ENCODE results near the gene TMEM125.

Gene TMEM125

GRCh38 chr1:43232482-43232881 is 37.3 kb upstream of the TMEM125 start:
- Histone ChIP-seq H3K36me3 (ENCODE audit: low read depth) (no peaks in the 10 kb centered on the region), H3K4me3 (ENCODE audit: severe bottlenecking) (no peak overlapping the region), H3K27me3 (ENCODE audit: insufficient read depth, poor library complexity, severe bottlenecking) (no peaks in the 10 kb centered on the region), H3K9me3 (ENCODE audit: severe bottlenecking) (no peaks in the 10 kb centered on the region), H3K4me1 (ENCODE audit: insufficient read depth, poor library complexity, severe bottlenecking) (peaks cover 10% of the 10 kb centered on the region), H3K27ac (ENCODE audit: poor library complexity, severe bottlenecking) (no peak overlapping the region)
- DNase-seq (ENCODE audit: low spot score) (no peak), ATAC-seq (ENCODE audit: low read depth) (no peak)
- no peak for TF ChIP-seq CTCF (IDR thresholded peaks at IDR 0.05; ENCODE audit: poor library complexity, severe bottlenecking)

GRCh38 chr1:43233631-43234030 is 36.2 kb upstream of the TMEM125 start:
- ATAC-seq (ENCODE audit: low read depth) (no peak), DNase-seq (ENCODE audit: low spot score) (no peak)
- Histone ChIP-seq H3K27me3 (ENCODE audit: insufficient read depth, poor library complexity, severe bottlenecking) (no peaks in the 10 kb centered on the region), H3K4me1 (ENCODE audit: insufficient read depth, poor library complexity, severe bottlenecking) (peaks cover 10% of the 10 kb centered on the region), H3K4me3 (ENCODE audit: severe bottlenecking) (no peak overlapping the region), H3K27ac (ENCODE audit: poor library complexity, severe bottlenecking) (no peak overlapping the region), H3K36me3 (ENCODE audit: low read depth) (no peaks in the 10 kb centered on the region), H3K9me3 (ENCODE audit: severe bottlenecking) (no peaks in the 10 kb centered on the region)
- no peak for TF ChIP-seq CTCF (IDR thresholded peaks at IDR 0.05; ENCODE audit: poor library complexity, severe bottlenecking)

GRCh38 chr1:43234267-43234666 is 35.5 kb upstream of the TMEM125 start:
- peaks cover 10% of the 10 kb centered on the region for H3K4me1 ChIP-seq (ENCODE audit: insufficient read depth, poor library complexity, severe bottlenecking)
- no peak for TF ChIP-seq CTCF (IDR thresholded peaks at IDR 0.05; ENCODE audit: poor library complexity, severe bottlenecking)
- H3K4me3 ChIP-seq (ENCODE audit: severe bottlenecking): no peak overlapping the region
- ATAC-seq (ENCODE audit: low read depth): no peak
- no peaks in the 10 kb centered on the region for H3K9me3 ChIP-seq (ENCODE audit: severe bottlenecking)
- H3K36me3 ChIP-seq (ENCODE audit: low read depth): no peaks in the 10 kb centered on the region
- H3K27ac ChIP-seq (ENCODE audit: poor library complexity, severe bottlenecking): no peak overlapping the region
- no peak for DNase-seq (ENCODE audit: low spot score)
- H3K27me3 ChIP-seq (ENCODE audit: insufficient read depth, poor library complexity, severe bottlenecking): no peaks in the 10 kb centered on the region

- Histone ChIP-seq H3K4me3 (ENCODE audit: severe bottlenecking) (no peak overlapping the region), H3K4me1 (ENCODE audit: insufficient read depth, poor library complexity, severe bottlenecking) (peaks cover 10% of the 10 kb centered on the region), H3K36me3 (ENCODE audit: low read depth) (no peaks in the 10 kb centered on the region), H3K27me3 (ENCODE audit: insufficient read depth, poor library complexity, severe bottlenecking) (no peaks in the 10 kb centered on the region), H3K9me3 (ENCODE audit: severe bottlenecking) (no peaks in the 10 kb centered on the region), H3K27ac (ENCODE audit: poor library complexity, severe bottlenecking) (no peak overlapping the region)
- no peak for TF ChIP-seq CTCF (IDR thresholded peaks at IDR 0.05; ENCODE audit: poor library complexity, severe bottlenecking)
- no peak for ATAC-seq (ENCODE audit: low read depth)
- no peak for DNase-seq (ENCODE audit: low spot score)
These were observed 34.7 kb upstream of the TMEM125 start for GRCh38 chr1:43235040-43235439.

GRCh38 chr1:43235451-43236121 is 34.2 kb upstream of the TMEM125 start:
- Histone ChIP-seq H3K9me3 (ENCODE audit: severe bottlenecking) (no peaks in the 10 kb centered on the region), H3K4me3 (ENCODE audit: severe bottlenecking) (no peak overlapping the region), H3K4me1 (ENCODE audit: insufficient read depth, poor library complexity, severe bottlenecking) (peaks cover 10% of the 10 kb centered on the region), H3K36me3 (ENCODE audit: low read depth) (no peaks in the 10 kb centered on the region), H3K27me3 (ENCODE audit: insufficient read depth, poor library complexity, severe bottlenecking) (no peaks in the 10 kb centered on the region), H3K27ac (ENCODE audit: poor library complexity, severe bottlenecking) (no peak overlapping the region)
- no peak for ATAC-seq (ENCODE audit: low read depth)
- TF ChIP-seq CTCF (IDR thresholded peaks at IDR 0.05; ENCODE audit: poor library complexity, severe bottlenecking): no peak
- DNase-seq (ENCODE audit: low spot score): no peak
